GM23338 (cell line): ENCODE results near the gene RAPGEFL1. TPM values are rescaled to one million over a fixed set of nuclear protein-coding genes. Genes with fewer than 3 reads are reported as not detected.
"Not testable (repeated sequence)": the region's sequence is repeated elsewhere in the genome, so short reads cannot be mapped to it uniquely, and the experiment has no call there.

Experiments
- ATAC-seq: fragments of 200-7000 bp; cut with Tn5 transposase; 3 replicates; pipeline ENCODE4 v1.9.1; 2020
- DNase-seq: peaks from one replicate; pipeline ENCODE4 v3.0.0-alpha.2; 2015; ENCODE audit warnings: low spot score
- H2AFZ ChIP-seq: fragments of 200-600 bp; sonication (generic); 2 replicates; pipeline ENCODE4 v1.8.0; 2016; ENCODE audit warnings: antibody characterized with exemption, mild to moderate bottlenecking, moderate library complexity
- H3F3A ChIP-seq: fragments of 200-600 bp; sonication (generic); replicated peaks from 2 replicates; pipeline ENCODE4 v1.8.0; 2017; ENCODE audit warnings: antibody characterized with exemption, mixed run types, low read depth
- H3K27ac ChIP-seq: fragments of 200-600 bp; sonication (generic); 2 replicates; pipeline ENCODE4 v1.6.1; 2016; ENCODE audit warnings: low read depth
- H3K27me3 ChIP-seq: fragments of 200-600 bp; sonication (generic); 2 replicates; pipeline ENCODE4 v1.8.0; 2016; ENCODE audit warnings: mild to moderate bottlenecking, mixed run types, moderate library complexity; ENCODE audit not compliant: insufficient read depth
- H3K36me3 ChIP-seq: fragments of 200-600 bp; sonication (generic); 2 replicates; pipeline ENCODE4 v1.8.0; 2016; ENCODE audit warnings: mild to moderate bottlenecking; ENCODE audit not compliant: insufficient read depth
- H3K4me1 ChIP-seq: fragments of 200-600 bp; sonication (generic); 2 replicates; pipeline ENCODE4 v1.8.0; 2016; ENCODE audit warnings: mild to moderate bottlenecking, moderate library complexity; ENCODE audit not compliant: insufficient read depth
- H3K4me2 ChIP-seq: fragments of 200-600 bp; sonication (generic); 2 replicates; pipeline ENCODE4 v1.7.1; 2017; ENCODE audit warnings: mixed run types
- H3K4me3 ChIP-seq: fragments of 200-600 bp; sonication (generic); 2 replicates; pipeline ENCODE4 v1.6.1; 2016; ENCODE audit warnings: mixed run types
- H3K79me2 ChIP-seq: fragments of 200-600 bp; sonication (generic); replicated peaks from 2 replicates; pipeline ENCODE4 v1.8.0; 2017; ENCODE audit warnings: mild to moderate bottlenecking; ENCODE audit not compliant: insufficient read depth
- H3K9me2 ChIP-seq: fragments of 200-600 bp; sonication (generic); 2 replicates; pipeline ENCODE4 v1.8.0; 2017; ENCODE audit not compliant: insufficient read depth
- H4K20me1 ChIP-seq: fragments of 200-600 bp; sonication (generic); replicated peaks from 2 replicates; pipeline ENCODE4 v1.8.0; 2017; ENCODE audit warnings: mild to moderate bottlenecking; ENCODE audit not compliant: insufficient read depth
- H3K27ac Mint-ChIP-seq: 2 replicates; pipeline ENCODE4 v1.8.0; 2020; ENCODE audit warnings: inconsistent platforms, mild to moderate bottlenecking, moderate library complexity, mixed read lengths
- H3K27me3 Mint-ChIP-seq: 3 replicates; pipeline ENCODE4 v1.8.0; 2022; ENCODE audit warnings: low read depth, mild to moderate bottlenecking, moderate library complexity, mixed read lengths, inconsistent platforms; ENCODE audit not compliant: insufficient read depth, poor library complexity
- H3K36me3 Mint-ChIP-seq: 3 replicates; pipeline ENCODE4 v1.8.0; 2021; ENCODE audit warnings: low read depth, mild to moderate bottlenecking, inconsistent platforms, moderate library complexity, mixed read lengths
- H3K4me1 Mint-ChIP-seq: 3 replicates; pipeline ENCODE4 v1.8.0; 2020; ENCODE audit warnings: mild to moderate bottlenecking, inconsistent platforms, mixed read lengths
- H3K4me3 Mint-ChIP-seq: 3 replicates; pipeline ENCODE4 v1.8.0; 2021; ENCODE audit warnings: moderate library complexity, mild to moderate bottlenecking, inconsistent platforms, mixed read lengths
- H3K9me3 Mint-ChIP-seq: 3 replicates; pipeline ENCODE4 v1.8.0; 2020; ENCODE audit warnings: moderate library complexity, mild to moderate bottlenecking, inconsistent platforms, mixed read lengths
- JUNB ChIP-seq: IDR thresholded peaks from one replicate; pipeline ENCODE4 v1.6.1; 2016; ENCODE audit warnings: antibody characterized with exemption; ENCODE audit not compliant: unreplicated experiment
- NANOG ChIP-seq: IDR thresholded peaks from 2 replicates; pipeline ENCODE4 v1.6.1; 2016; ENCODE audit warnings: antibody characterized with exemption, borderline replicate concordance
- ZNF462 ChIP-seq: fragments of 250-450 bp; sonication (Bioruptor Pico); IDR thresholded peaks from 2 replicates; pipeline ENCODE4 v1.5.0; 2020; ENCODE audit warnings: mild to moderate bottlenecking, moderate library complexity
- polyA plus RNA-seq: library from polyadenylated mRNA; unstranded; fragments of >200 nt; fragmentation: Nextera tagmentation; extraction: Ambion mirVana; gene quantifications from 2 replicates; pipeline ENCODE4 v1.2.1, GENCODE V29; 2016
- total RNA-seq: library from RNA; depleted of rRNA; stranded (reverse); fragments of >200 nt; shearing (Covaris generic); gene quantifications from 2 replicates; pipeline ENCODE4 v1.2.3, GENCODE V29; 2014

The RAPGEFL1 gene
- total and polyA plus RNA-seq, 2 experiments from 2014 or later: 6.7 to 14.0 TPM

DNA sequence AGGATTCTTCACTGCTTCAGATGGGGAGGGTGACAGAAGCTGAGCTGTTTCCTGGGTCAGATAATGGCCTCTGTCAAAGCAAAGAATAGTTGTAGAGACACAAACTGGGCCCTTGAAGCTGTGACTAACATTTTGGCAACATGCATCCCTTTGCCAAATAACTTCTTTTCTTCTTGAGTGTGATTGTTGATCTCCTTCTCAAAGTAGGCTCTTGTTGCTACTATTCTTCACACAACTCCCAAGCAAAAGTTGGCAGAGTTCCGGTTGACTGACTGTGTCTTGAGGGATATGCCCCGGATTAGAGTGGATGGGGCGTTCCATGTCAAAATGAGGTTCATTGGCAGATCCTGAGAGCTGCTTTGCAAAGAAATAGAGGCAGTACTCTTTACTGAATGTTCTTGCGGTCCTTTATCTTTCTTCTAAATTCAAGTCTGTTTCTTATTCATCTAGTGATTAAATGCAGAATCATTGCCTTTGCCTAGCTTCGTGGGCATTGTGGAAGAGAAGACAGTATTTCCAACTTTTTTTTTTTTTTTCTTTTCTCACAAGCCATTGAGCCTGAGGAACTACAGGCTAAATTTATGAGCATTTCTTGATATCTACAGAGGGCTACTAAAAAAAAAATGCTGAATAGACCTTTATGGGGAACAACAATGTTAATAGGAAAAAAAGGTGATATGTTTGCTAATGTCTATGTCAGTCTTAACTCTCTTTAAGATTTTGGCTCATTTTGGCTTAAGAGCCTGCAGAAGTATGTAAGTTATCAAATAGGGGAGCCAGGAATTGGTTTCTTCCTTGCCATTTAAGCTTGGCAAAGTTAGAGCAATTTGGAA, 47.7 kb downstream of the RAPGEFL1 start:
- no peak for ATAC-seq
- H3K4me1 ChIP-seq: no peaks in the 10 kb centered on the region; the same call in 1 of the 2 replicates
- Mint-ChIP-seq H3K36me3 (peaks cover 6% of the 10 kb centered on the region; the same call in 2 of the 3 replicates), H3K4me1 (peaks cover 9% of the 10 kb centered on the region; the same call in 2 of the 3 replicates), H3K27ac (peak overlapping the region; percentile 69; the same call in 1 of the 2 replicates), H3K27me3 (peaks cover 2% of the 10 kb centered on the region), H3K4me3 (no peak overlapping the region), H3K9me3 (no peaks in the 10 kb centered on the region)
- no peak overlapping the region for H3K4me3 ChIP-seq
- H3F3A ChIP-seq: peaks cover 12% of the 10 kb centered on the region; the same call in 1 of the 2 replicates
- TF ChIP-seq JUNB (no peak), NANOG (no peak), ZNF462 (CRISPR knock-in tag) (no peak)
- H4K20me1 ChIP-seq: no peaks in the 10 kb centered on the region; the same call in 1 of the 2 replicates
- 0 out of 2 replicates have a peak overlapping the region, but pooled peaks have one; percentile 2 for H3K27ac ChIP-seq
- DNase-seq: no peak
- H3K9me2 ChIP-seq: no peaks in the 10 kb centered on the region
- no peaks in the 10 kb centered on the region for H3K36me3 ChIP-seq
- no peak overlapping the region for H2AFZ ChIP-seq
- H3K79me2 ChIP-seq: peaks cover 88% of the 10 kb centered on the region
- H3K27me3 ChIP-seq: no peaks in the 10 kb centered on the region
- no peak overlapping the region for H3K4me2 ChIP-seq

- H3K36me3 ChIP-seq, H3K4me3 ChIP-seq, H3K9me3 Mint-ChIP-seq, H4K20me1 ChIP-seq, DNase-seq, ATAC-seq, H3F3A ChIP-seq, H3K27ac ChIP-seq, H3K9me2 ChIP-seq, H3K4me1 ChIP-seq, H3K4me1 Mint-ChIP-seq, H3K27ac Mint-ChIP-seq, H3K4me2 ChIP-seq, H3K27me3 Mint-ChIP-seq, H2AFZ ChIP-seq, H3K4me3 Mint-ChIP-seq, H3K27me3 ChIP-seq: not testable (repeated sequence)
- H3K79me2 ChIP-seq: peaks cover 74% of the 10 kb centered on the region
- peaks cover 17% of the 10 kb centered on the region for H3K36me3 Mint-ChIP-seq
These were observed 51.9 kb downstream of the RAPGEFL1 start for GRCh38 chr17:40229146-40229545.
